GM06990 (cell line): Measurements from ENCODE around the gene CFAP61.

Experiments used
- DNase-seq: peaks from one replicate; pipeline ENCODE4 v3.0.0-alpha.2; 2011; ENCODE audit not compliant: insufficient read length; ENCODE audit errors: extremely low read depth
- H3K27me3 ChIP-seq: replicated peaks from 2 replicates; pipeline ENCODE4 v1.6.0; 2011; ENCODE audit warnings: low read length; ENCODE audit not compliant: control insufficient read depth, insufficient read depth
- H3K36me3 ChIP-seq: 2 replicates; pipeline ENCODE4 v1.5.1; 2011; ENCODE audit warnings: low read length; ENCODE audit not compliant: control insufficient read depth, insufficient read depth
- H3K4me3 ChIP-seq: replicated peaks from 2 replicates; pipeline ENCODE4 v1.5.1; 2011; ENCODE audit warnings: low read depth, mild to moderate bottlenecking, control low read depth, low read length
- TF ChIP-seq, protein P1 (sequence below): IDR thresholded peaks from 2 replicates; pipeline ENCODE4 v1.5.1; 2011; ENCODE audit warnings: low read length, control low read depth, mild to moderate bottlenecking, inconsistent platforms; ENCODE audit not compliant: insufficient read depth, poor library complexity, severe bottlenecking

Gene CFAP61

DNA sequence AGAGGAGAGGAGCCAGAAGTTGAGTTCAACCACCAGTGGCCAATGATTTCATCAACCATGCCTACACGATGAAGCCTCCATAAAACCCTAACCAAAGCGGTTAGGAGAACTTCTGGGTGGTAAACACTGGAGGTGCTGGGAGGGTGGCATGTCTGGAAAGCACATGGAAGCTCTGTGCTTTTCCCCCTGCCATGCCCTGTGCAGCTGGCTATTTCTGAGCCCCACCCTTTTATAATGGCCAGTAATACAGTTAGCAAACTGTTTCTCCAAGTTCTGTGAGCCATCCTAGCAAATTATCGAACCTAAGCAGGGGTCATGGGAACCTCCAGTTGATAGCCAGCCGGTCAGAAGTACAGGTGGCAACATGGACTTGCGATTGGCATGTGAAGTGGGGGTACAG is 167.8 kb downstream of the CFAP61 start:
- H3K4me3 ChIP-seq: no peak overlapping the region
- TF ChIP-seq, protein P1, sequence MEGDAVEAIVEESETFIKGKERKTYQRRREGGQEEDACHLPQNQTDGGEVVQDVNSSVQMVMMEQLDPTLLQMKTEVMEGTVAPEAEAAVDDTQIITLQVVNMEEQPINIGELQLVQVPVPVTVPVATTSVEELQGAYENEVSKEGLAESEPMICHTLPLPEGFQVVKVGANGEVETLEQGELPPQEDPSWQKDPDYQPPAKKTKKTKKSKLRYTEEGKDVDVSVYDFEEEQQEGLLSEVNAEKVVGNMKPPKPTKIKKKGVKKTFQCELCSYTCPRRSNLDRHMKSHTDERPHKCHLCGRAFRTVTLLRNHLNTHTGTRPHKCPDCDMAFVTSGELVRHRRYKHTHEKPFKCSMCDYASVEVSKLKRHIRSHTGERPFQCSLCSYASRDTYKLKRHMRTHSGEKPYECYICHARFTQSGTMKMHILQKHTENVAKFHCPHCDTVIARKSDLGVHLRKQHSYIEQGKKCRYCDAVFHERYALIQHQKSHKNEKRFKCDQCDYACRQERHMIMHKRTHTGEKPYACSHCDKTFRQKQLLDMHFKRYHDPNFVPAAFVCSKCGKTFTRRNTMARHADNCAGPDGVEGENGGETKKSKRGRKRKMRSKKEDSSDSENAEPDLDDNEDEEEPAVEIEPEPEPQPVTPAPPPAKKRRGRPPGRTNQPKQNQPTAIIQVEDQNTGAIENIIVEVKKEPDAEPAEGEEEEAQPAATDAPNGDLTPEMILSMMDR: no peak
- H3K27me3 ChIP-seq: no peaks in the 10 kb centered on the region; the same call in 1 of the 2 replicates
- H3K36me3 ChIP-seq: no peaks in the 10 kb centered on the region
- DNase-seq: no peak

DNA sequence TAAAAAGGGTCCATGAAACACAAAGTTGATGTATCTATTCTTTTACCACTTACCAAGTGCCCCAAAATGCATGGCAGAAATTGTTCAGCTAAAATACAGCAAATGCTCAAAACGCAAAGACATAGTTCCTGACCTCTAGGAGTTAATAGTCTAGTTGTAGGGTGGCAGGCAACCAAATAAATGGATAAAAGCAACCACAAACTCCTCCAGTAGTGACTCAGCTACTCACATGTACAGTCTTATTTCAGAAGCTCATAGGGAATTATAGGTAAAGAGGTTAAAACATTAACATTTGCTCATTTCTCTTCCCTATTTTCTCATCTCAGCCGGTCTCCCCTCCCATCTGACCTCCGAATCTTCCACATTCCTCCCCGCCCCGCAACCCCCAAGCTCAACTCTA is 171.6 kb downstream of the CFAP61 start:
- TF ChIP-seq, protein P1: no peak
- Histone ChIP-seq H3K4me3 (no peak overlapping the region), H3K36me3 (no peaks in the 10 kb centered on the region), H3K27me3 (no peaks in the 10 kb centered on the region; the same call in 1 of the 2 replicates)
- DNase-seq: no peak

DNA sequence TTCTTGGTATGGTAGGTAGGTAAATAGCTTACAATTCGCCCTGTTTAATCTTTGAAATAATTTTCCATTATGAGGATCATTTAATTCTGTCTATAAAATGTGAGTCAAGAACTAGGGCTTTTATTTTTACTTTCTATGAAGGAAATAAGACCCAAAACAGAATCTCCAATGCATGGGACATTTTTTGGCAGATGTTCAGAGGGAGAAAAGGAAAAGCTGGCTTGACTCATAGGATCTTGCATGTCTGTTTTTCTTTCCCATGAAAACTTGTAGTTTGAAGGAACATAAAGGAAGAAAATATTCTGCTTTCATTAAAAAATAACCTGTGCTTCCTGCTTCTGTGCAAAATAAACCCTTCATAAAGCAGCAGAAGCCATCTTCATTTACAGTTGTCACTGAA is 172.5 kb downstream of the CFAP61 start:
- Histone ChIP-seq H3K36me3 (no peaks in the 10 kb centered on the region), H3K27me3 (no peaks in the 10 kb centered on the region; the same call in 1 of the 2 replicates), H3K4me3 (no peak overlapping the region)
- TF ChIP-seq, protein P1: no peak
- no peak for DNase-seq

DNA sequence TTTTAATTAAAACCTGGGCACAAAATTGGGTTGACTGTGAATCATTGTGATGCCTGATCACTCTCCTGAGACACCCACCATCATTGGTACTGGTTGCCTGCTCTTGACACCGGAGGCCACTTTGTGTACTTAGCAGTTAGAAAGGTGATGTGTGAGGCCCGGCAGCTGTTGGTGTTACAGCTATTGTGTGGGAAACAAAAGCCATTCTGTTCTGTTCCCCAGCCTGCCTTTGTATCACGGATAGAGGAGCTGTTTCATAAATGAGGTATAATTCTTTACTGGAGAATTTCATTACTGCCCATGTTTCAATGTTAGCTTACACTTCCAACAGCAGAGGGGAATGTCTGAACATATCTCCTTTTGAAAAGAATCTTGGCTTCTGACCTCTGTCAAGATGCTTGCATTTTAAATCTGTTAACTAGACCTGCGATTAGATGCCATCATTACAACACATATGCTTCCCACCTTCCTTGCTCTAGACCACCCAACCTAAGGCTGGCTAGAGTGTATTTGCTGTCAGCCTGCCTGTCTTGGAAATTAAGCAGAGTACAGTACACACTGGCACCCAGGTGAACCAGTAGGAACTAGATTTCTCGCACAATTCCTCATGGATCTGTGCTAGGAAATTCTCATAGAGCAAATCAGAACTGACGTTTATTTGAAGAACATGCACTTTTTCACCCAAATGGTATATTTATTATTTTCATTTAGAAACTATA is 173.2 kb downstream of the CFAP61 start:
- Histone ChIP-seq H3K4me3 (no peak overlapping the region), H3K36me3 (no peaks in the 10 kb centered on the region), H3K27me3 (no peaks in the 10 kb centered on the region; the same call in 1 of the 2 replicates)
- TF ChIP-seq, protein P1: no peak
- no peak for DNase-seq

DNA sequence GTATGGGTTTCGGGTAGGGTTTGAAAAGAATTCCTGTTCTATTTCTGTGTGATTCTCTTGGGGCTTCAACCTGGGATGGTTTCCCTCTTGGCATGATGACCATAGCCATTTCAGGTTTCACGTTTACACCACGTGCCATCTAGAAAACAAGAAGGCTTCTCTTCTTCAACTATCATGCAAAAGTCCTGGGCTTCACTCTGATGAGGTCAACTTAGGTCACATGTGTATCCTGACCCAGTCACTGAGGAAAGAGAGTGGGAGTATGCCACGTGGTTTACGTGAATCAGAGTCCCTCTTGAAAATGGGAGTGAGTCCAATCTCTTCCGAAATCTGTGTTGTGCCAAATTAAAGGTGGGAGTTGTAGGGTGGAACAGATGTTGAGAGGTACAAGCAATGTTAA is 174.2 kb downstream of the CFAP61 start:
- Histone ChIP-seq H3K4me3 (no peak overlapping the region), H3K27me3 (no peaks in the 10 kb centered on the region; the same call in 1 of the 2 replicates), H3K36me3 (no peaks in the 10 kb centered on the region)
- TF ChIP-seq, protein P1: no peak
- DNase-seq: no peak

DNA sequence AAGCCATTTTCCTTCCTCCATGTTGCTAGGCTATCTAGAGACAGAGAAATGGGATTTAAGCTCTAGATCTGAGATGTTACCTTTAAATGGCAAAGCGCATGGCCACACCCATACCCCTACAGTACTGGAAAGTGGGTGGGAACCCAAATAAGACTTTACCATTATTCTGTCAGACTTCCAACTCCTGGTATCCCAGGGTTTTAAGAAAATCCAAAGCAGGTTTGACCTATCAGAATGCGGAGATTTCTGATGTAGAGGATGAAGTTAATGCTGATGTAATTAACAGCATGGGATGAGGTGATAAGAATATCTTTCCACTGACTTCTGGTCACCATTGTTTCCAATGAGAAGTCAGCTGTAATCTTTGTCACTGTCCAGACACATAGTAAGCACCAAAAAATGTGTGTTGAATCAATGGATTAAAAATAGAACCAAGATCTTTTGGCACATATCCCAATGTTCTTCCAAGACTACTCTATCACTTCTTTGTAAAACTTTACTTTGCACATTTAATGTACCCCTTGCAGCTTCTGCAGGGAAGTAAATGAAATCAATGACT is 174.8 kb downstream of the CFAP61 start:
- no peak for DNase-seq
- Histone ChIP-seq H3K4me3 (no peak overlapping the region), H3K27me3 (no peaks in the 10 kb centered on the region; the same call in 1 of the 2 replicates), H3K36me3 (no peaks in the 10 kb centered on the region)
- TF ChIP-seq, protein P1: no peak
